Measurements from ENCODE around the gene CCDC187. TPM values are rescaled to one million over a fixed set of nuclear protein-coding genes. Genes with fewer than 3 reads are reported as not detected.

Gene CCDC187
- total RNA-seq, 1 donor from 2014 or later: not detected

GRCh38 chr9:136304981-136305380 lies 1.1 kb upstream of the CCDC187 start:
- Histone ChIP-seq H3K9ac (no peak overlapping the region), H4K20me1 (ENCODE audit: low read depth) (no peaks in the 10 kb centered on the region), H2AFZ (replicated peaks) (no peak overlapping the region), H3K79me2 (ENCODE audit: low read depth) (no peaks in the 10 kb centered on the region), H3K4me3 (no peak overlapping the region), H3K9me3 (ENCODE audit: low read depth) (no peaks in the 10 kb centered on the region), H3K4me2 (no peak overlapping the region), H3F3A (ENCODE audit: low read depth) (peaks cover 24% of the 10 kb centered on the region), H3K36me3 (no peaks in the 10 kb centered on the region), H3K27ac (no peak overlapping the region), H3K27me3 (no peaks in the 10 kb centered on the region), H3K4me1 (no peaks in the 10 kb centered on the region)
- no peak overlapping the region for H3K27ac Mint-ChIP-seq
- peaks cover 6% of the 10 kb centered on the region for H3K27me3 Mint-ChIP-seq (ENCODE audit: insufficient read depth, low read depth)
- H3K36me3 Mint-ChIP-seq: no peaks in the 10 kb centered on the region
- TF ChIP-seq CTCF (IDR thresholded peaks at IDR 0.05) (no peak), EZH2 (IDR thresholded peaks at IDR 0.05) (no peak), EZH2phosphoT487 (IDR thresholded peaks at IDR 0.05) (no peak)
- H3K4me1 Mint-ChIP-seq: peaks cover 12% of the 10 kb centered on the region
- DNase-seq (ENCODE audit: low spot score): no peak
- no peak overlapping the region for H3K4me3 Mint-ChIP-seq
- no peaks in the 10 kb centered on the region for H3K9me3 Mint-ChIP-seq

GRCh38 chr9:136304456-136304855 lies 562 bp upstream of the CCDC187 start:
- Mint-ChIP-seq H3K36me3 (no peaks in the 10 kb centered on the region), H3K27me3 (ENCODE audit: insufficient read depth, low read depth) (peaks cover 6% of the 10 kb centered on the region), H3K9me3 (no peaks in the 10 kb centered on the region), H3K27ac (no peak overlapping the region), H3K4me3 (no peak overlapping the region), H3K4me1 (peaks cover 12% of the 10 kb centered on the region)
- DNase-seq (ENCODE audit: low spot score): no peak
- no peak for TF ChIP-seq EZH2 (IDR thresholded peaks at IDR 0.05)
- TF ChIP-seq CTCF (IDR thresholded peaks at IDR 0.05): no peak
- TF ChIP-seq EZH2phosphoT487 (IDR thresholded peaks at IDR 0.05): no peak
- Histone ChIP-seq H3K27me3 (no peaks in the 10 kb centered on the region), H3K9me3 (ENCODE audit: low read depth) (no peaks in the 10 kb centered on the region), H3K79me2 (ENCODE audit: low read depth) (no peaks in the 10 kb centered on the region), H3K27ac (no peak overlapping the region), H3K36me3 (no peaks in the 10 kb centered on the region), H3K9ac (no peak overlapping the region), H3F3A (ENCODE audit: low read depth) (peaks cover 20% of the 10 kb centered on the region), H2AFZ (replicated peaks) (no peak overlapping the region), H3K4me1 (no peaks in the 10 kb centered on the region), H3K4me2 (no peak overlapping the region), H4K20me1 (ENCODE audit: low read depth) (no peaks in the 10 kb centered on the region), H3K4me3 (no peak overlapping the region)

- Histone ChIP-seq H3K4me2 (no peak overlapping the region), H3K4me1 (no peaks in the 10 kb centered on the region), H3F3A (ENCODE audit: low read depth) (peaks cover 12% of the 10 kb centered on the region), H3K27me3 (no peaks in the 10 kb centered on the region), H4K20me1 (ENCODE audit: low read depth) (no peaks in the 10 kb centered on the region), H3K4me3 (no peak overlapping the region), H3K79me2 (ENCODE audit: low read depth) (no peaks in the 10 kb centered on the region), H2AFZ (replicated peaks) (no peak overlapping the region), H3K27ac (no peak overlapping the region), H3K36me3 (no peaks in the 10 kb centered on the region), H3K9me3 (ENCODE audit: low read depth) (no peaks in the 10 kb centered on the region), H3K9ac (no peak overlapping the region)
- no peak overlapping the region for H3K27ac Mint-ChIP-seq
- H3K4me3 Mint-ChIP-seq: no peak overlapping the region
- peaks cover 6% of the 10 kb centered on the region for H3K27me3 Mint-ChIP-seq (ENCODE audit: insufficient read depth, low read depth)
- H3K9me3 Mint-ChIP-seq: no peaks in the 10 kb centered on the region
- TF ChIP-seq CTCF (IDR thresholded peaks at IDR 0.05): no peak
- no peak for TF ChIP-seq EZH2phosphoT487 (IDR thresholded peaks at IDR 0.05)
- no peak for TF ChIP-seq EZH2 (IDR thresholded peaks at IDR 0.05)
- no peaks in the 10 kb centered on the region for H3K36me3 Mint-ChIP-seq
- DNase-seq (ENCODE audit: low spot score): no peak
- H3K4me1 Mint-ChIP-seq: peaks cover 15% of the 10 kb centered on the region
Observed at GRCh38 chr9:136303066-136303824, 649 bp downstream of the CCDC187 start.
